K562 (cell line): ENCODE data around the gene B3GALNT2. TPM values are rescaled to one million over a fixed set of nuclear protein-coding genes. Genes with fewer than 3 reads are reported as not detected.

Source experiments
- ID3 ChIP-seq, 2 experiments: fragments of 250-450 bp in 1 of 2; fragments of 450-650 bp in 1 of 2; sonication (Bioruptor Pico) in 1 of 2; IDR thresholded peaks; 2 replicates each; pipeline versions ENCODE4 v1.6.1 to v1.8.0; 2016 to 2021; ENCODE audit warnings: mild to moderate bottlenecking in 2 of 2, moderate library complexity in 2 of 2, missing compliant biosample characterization in 1 of 2, missing genetic modification characterization in 1 of 2
- KLF13 ChIP-seq: fragments of 450-650 bp; IDR thresholded peaks from 2 replicates; pipeline ENCODE4 v1.6.1; 2016; ENCODE audit warnings: missing genetic modification characterization, low read depth, mild to moderate bottlenecking, missing compliant biosample characterization, moderate library complexity, borderline replicate concordance
- PKNOX1 ChIP-seq: fragments of 450-650 bp; IDR thresholded peaks from 2 replicates; pipeline ENCODE4 v1.6.1; 2016
- POLR2B ChIP-seq: fragments of 450-650 bp; IDR thresholded peaks from 2 replicates; pipeline ENCODE4 v1.6.1; 2018; ENCODE audit warnings: low read depth; ENCODE audit not compliant: partially characterized antibody
- RB1 ChIP-seq: fragments of 450-650 bp; IDR thresholded peaks from 2 replicates; pipeline ENCODE4 v1.6.1; 2017; ENCODE audit warnings: low read depth, mild to moderate bottlenecking
- RBFOX2 ChIP-seq: fragments of 200-400 bp; formaldehyde crosslinking; IDR thresholded peaks from 2 replicates; pipeline ENCODE4 v1.6.1; 2017; ENCODE audit warnings: low read depth, mild to moderate bottlenecking, low read length, moderate library complexity
- SAFB ChIP-seq: fragments of 200-400 bp; formaldehyde crosslinking; IDR thresholded peaks from 2 replicates; pipeline ENCODE4 v1.6.1; 2017; ENCODE audit warnings: low read depth, low read length, borderline replicate concordance
- TEAD4 ChIP-seq, 2 experiments: sonication (generic) in 1 of 2; formaldehyde crosslinking in 1 of 2; IDR thresholded peaks; 2 replicates each; pipeline versions ENCODE4 v1.6.1 to v1.8.0; 2012 to 2022; ENCODE audit warnings: borderline replicate concordance in 1 of 2, inconsistent platforms in 1 of 2, low read length in 1 of 2, mild to moderate bottlenecking in 1 of 2, missing genetic modification reagents in 1 of 2
- polyA plus RNA-seq, 8 experiments: library from polyadenylated mRNA; depleted of rRNA in 4 of 8; stranded (reverse) in 5 of 8; unstranded in 3 of 8; fragments of >200 nt; fragmentation: Nextera tagmentation in 2 of 8; fragmentation: Illumina TruSeq in 1 of 8; extraction: Ambion mirVana in 2 of 8; extraction: Trizol in 1 of 8; gene quantifications; 2 replicates each; pipeline versions ENCODE4 v1.2.1 to v1.2.3, GENCODE V29; 2011 to 2014; ENCODE audit warnings: inconsistent platforms in 1 of 8, missing spikeins in 1 of 8
- total RNA-seq, 7 experiments: library from RNA; depleted of rRNA in 6 of 7; stranded (reverse); fragments of >200 nt in 6 of 7; fragmentation: Illumina TruSeq in 2 of 7; extraction: Trizol in 2 of 7; gene quantifications; 2 replicates each; pipeline versions ENCODE4 v1.2.1 to v1.2.3, GENCODE V29; 2011 to 2021; ENCODE audit warnings: low replicate concordance in 1 of 7
- TF ChIP-seq, protein P1 (sequence below): fragments of 250-450 bp; sonication (Bioruptor Pico); IDR thresholded peaks from 2 replicates; pipeline ENCODE4 v1.8.0; 2021; ENCODE audit warnings: moderate library complexity, mild to moderate bottlenecking, inconsistent platforms

B3GALNT2 gene
- total and polyA plus RNA-seq, 9 of the 15 experiments (the other 6 are each of a cell fraction or from before 2014, with no cell fraction given): 2.0 to 31.7 (median 22.9) TPM

DNA sequence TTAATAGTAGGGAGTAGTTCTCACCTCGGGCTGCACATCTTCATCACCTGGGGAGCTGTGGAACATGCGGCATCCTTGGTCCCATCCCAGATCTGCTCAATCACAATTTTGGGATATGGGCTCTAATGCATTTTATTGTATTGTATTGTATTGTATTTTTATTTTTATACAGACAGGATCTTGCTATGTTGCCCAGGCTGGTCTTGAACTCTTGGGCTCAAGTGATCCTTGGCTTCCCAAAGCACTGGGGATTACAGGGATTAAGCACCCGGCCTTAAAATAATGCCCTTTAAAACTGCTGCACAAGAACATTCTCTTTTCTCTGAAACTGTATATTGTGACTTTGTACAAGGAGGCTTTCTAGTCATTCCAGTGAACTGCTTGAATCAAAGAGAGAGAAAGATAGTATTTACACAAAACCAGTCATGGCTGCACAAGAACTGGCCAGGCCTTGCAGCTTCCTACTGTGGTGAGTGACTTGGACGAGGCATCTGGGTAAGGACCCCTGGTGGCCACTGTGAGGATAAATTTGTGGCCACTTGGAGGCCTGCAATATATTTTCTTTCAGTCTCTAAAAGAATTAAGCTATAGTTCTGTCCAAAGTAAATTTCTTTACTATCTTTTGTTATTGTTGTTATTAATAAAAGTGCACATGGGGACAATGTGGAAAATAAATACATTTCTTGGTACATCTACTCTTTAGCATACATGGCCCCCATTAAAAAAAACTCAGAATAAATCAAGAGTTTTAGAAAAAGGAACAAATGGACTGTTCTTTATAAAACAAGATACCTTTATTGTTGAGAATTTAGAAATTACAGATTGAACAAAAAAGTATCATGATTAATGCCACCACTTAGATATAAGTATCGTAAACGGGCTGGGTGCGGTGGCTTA lies 89.0 kb downstream of the B3GALNT2 start (continued):
- TF ChIP-seq, protein P1, sequence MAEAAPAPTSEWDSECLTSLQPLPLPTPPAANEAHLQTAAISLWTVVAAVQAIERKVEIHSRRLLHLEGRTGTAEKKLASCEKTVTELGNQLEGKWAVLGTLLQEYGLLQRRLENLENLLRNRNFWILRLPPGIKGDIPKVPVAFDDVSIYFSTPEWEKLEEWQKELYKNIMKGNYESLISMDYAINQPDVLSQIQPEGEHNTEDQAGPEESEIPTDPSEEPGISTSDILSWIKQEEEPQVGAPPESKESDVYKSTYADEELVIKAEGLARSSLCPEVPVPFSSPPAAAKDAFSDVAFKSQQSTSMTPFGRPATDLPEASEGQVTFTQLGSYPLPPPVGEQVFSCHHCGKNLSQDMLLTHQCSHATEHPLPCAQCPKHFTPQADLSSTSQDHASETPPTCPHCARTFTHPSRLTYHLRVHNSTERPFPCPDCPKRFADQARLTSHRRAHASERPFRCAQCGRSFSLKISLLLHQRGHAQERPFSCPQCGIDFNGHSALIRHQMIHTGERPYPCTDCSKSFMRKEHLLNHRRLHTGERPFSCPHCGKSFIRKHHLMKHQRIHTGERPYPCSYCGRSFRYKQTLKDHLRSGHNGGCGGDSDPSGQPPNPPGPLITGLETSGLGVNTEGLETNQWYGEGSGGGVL (CRISPR knock-in tag): no peak
- TF ChIP-seq RB1: 0 out of 2 replicates have a peak, but pooled peaks have one; percentile 46
- 0 out of 2 replicates have a peak, but pooled peaks have one; percentile 32 for TF ChIP-seq TEAD4 (IDR thresholded peaks at IDR 0.05; ENCODE audit: low read length)
- no peak for TF ChIP-seq TEAD4 (CRISPR knock-in tag; IDR thresholded peaks at IDR 0.05; ENCODE audit: borderline replicate concordance)
- no peak for TF ChIP-seq SAFB
- no peak for TF ChIP-seq POLR2B
- TF ChIP-seq PKNOX1: peak; percentile 57
- no peak for TF ChIP-seq ID3 (CRISPR knock-in tag; IDR thresholded peaks at IDR 0.05)
- no peak for TF ChIP-seq ID3 (tag; IDR thresholded peaks at IDR 0.05)
- no peak for TF ChIP-seq RBFOX2
- no peak for TF ChIP-seq KLF13 (tag)
